ENCODE results near the gene CAPN15. TPM values are rescaled to one million over a fixed set of nuclear protein-coding genes. Genes with fewer than 3 reads are reported as not detected.
"Not testable (repeated sequence)": the region's sequence is repeated elsewhere in the genome, so short reads cannot be mapped to it uniquely, and the experiment has no call there.

The CAPN15 gene
- total RNA-seq, 1 donor from 2014 or later, result 10.3 TPM

DNA sequence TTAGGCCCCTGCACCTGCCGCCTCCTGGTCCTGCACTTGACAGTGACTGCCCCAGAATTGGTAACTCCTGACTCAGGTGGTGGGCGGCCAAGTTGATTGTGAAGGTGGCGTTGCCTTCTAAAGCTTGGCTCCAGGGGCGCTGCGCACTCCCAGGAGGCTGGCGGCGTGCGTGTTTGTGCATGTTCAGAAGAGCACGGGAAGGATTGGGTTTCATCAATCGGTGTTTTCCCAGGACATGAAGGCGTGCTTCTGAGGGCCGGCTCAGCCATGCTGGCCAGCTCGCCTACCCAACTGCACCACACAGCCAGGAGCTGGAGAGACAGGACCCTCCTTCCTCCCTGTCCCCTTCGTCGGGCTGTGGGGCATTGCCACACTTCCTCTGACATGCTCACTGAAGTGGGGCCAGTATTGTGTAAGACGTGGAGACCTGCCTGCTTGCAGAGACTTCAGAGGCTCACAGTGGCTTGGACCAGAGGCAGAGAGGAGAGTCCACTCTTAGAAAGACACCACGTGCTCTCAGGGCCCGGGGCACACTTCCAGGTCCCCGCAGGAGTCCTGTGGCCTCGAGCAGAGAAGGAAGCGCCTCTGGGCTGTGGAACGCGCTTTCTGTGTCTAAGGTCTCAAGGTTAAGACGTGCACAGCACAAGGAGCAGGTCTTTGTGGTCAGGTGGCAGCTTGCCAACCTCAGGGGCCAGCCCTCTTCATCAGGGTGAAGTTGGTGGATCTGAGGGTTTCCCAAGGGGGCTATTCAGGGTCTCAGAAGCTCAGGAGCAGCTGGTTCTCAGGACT is 65.2 kb downstream of the CAPN15 start:
- DNase-seq, result peak; percentile 58

DNA sequence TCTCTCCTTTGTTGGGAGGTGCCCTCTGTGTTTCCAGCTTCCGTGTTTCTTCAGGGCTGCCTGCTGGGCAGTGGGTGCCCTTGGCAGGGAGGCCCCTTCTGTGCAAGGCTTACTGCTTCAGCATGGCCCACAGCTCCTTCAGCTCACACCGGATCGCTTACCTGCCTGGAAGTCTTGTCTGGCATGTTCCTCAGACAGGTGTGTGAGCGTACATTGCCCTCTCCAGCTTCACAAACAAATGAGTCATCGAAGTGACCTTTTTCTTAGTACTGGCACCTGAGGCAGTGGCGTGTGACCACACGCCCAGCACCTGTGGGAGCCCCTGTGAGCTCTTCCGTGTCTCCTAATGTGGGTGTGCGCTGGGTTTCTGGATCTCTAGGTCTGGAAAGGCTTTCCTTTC is 65.9 kb downstream of the CAPN15 start:
- DNase-seq, result no peak

- DNase-seq, result no peak
Measured at GRCh38 chr16:593807-594206, 66.3 kb downstream of the CAPN15 start.

- DNase-seq, result no peak
Measured at GRCh38 chr16:595094-595528, 67.6 kb downstream of the CAPN15 start.

DNA sequence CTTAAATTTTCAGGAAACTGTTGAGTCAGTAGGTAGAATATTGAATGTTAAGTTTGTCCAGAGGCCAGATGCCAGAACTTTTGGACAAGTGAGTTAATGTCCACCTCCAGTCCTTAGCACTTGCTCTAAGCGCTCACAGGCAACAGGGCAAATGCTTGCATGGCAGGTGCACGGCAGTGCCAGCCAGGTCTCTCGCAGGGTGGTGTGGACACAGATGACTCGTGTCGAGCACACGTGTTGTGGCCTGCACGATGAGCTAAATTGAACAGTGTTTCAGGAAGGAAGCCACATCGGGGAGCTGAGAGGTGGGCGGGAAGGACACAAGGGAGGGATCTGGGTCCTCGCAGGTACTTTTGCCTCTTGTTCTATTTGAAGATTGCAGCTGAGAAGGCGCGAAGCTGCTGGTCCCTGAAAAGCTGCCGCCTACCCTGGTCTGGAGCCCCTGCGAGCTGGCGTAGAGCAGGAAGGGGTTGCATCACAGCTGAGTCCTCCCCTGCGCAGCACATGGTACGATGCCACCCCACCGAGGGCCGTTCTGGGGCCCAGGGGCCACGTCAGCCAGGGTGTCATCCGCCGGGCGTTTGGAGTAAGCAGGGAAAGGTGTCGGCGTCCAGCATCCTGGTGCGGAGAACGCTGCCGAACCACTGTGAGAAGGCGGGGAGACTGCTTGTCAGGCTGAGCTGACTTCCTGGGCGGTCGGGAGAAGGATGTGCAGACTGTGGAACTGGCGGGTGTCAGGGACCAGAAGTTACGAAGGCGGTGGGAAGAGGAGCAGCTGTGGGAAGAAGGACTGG is 68.6 kb downstream of the CAPN15 start:
- DNase-seq, result peak; percentile 73

GRCh38 chr16:596736-597060 is 69.2 kb downstream of the CAPN15 start:
- no peak for DNase-seq

GRCh38 chr16:597655-598054 is 70.1 kb downstream of the CAPN15 start:
- DNase-seq, result not testable (repeated sequence)

GRCh38 chr16:598823-599739 is 71.6 kb downstream of the CAPN15 start:
- DNase-seq, result no peak

GRCh38 chr16:600781-601180 is 73.3 kb downstream of the CAPN15 start:
- DNase-seq, result no peak

DNA sequence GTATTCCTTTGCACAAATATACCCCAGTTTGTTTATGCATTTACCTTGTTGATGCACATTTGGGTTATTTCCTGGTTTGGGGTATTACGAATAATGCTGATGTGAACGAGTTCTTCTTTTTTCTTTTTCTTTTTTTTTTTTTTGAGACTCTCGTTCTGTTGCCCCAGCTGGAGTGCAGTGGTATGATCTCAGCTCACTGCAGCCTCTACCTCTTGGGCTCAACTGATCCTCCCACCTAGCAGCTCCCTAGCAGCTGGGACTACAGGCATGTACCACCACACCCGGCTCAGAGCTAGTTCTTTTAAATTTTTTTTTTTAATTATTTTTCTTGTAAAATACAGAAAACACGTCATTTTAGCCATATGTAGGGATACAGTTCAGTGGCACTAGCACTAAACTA is 76.4 kb downstream of the CAPN15 start:
- DNase-seq, result no peak

Small RNA genes within 50 kb of the gene (small RNA-seq; reads per million reads assigned to genes)
- 0.41 reads per million, percentile 37 among the genes with 10 or more reads in this experiment for gene MIR3176
- not detected for gene MIR5587
- gene Z98883.1, result not detected

Other genes with a start within 250 kb of the CAPN15 start
- gene ARHGDIG, start 247.1 kb upstream of the CAPN15 start, total RNA-seq, result 35.9 TPM
- gene PDIA2, start 244.5 kb upstream of the CAPN15 start, total RNA-seq, result 6.4 TPM
- gene AXIN1, start 175.0 kb upstream of the CAPN15 start, total RNA-seq, result 18.7 TPM
- gene MRPL28, start 157.2 kb upstream of the CAPN15 start, total RNA-seq, result 28.1 TPM
- 14.3 TPM for gene PGAP6, start 145.7 kb upstream of the CAPN15 start, total RNA-seq
- gene NME4, start 130.5 kb upstream of the CAPN15 start, total RNA-seq, result 15.4 TPM
- 7.6 TPM for gene DECR2, start 125.8 kb upstream of the CAPN15 start, total RNA-seq
- gene RAB11FIP3, start 102.1 kb upstream of the CAPN15 start, total RNA-seq, result 25.6 TPM
- not detected for gene PRR35, start 32.7 kb downstream of the CAPN15 start, total RNA-seq
- gene NHLRC4, start 39.3 kb downstream of the CAPN15 start, total RNA-seq, result 0.31 TPM
- gene PIGQ, start 42.3 kb downstream of the CAPN15 start, total RNA-seq, result 18.1 TPM
- gene RAB40C, start 62.4 kb downstream of the CAPN15 start, total RNA-seq, result 24.2 TPM
- gene WFIKKN1, start 103.3 kb downstream of the CAPN15 start, total RNA-seq, result 0.47 TPM
- gene METTL26, start 108.6 kb downstream of the CAPN15 start, total RNA-seq, result 25.3 TPM
- gene MCRIP2, start 114.1 kb downstream of the CAPN15 start, total RNA-seq, result 8.9 TPM
- 7.2 TPM for gene WDR90, start 121.7 kb downstream of the CAPN15 start, total RNA-seq
- gene RHOT2, start 140.4 kb downstream of the CAPN15 start, total RNA-seq, result 20.9 TPM
- 1.4 TPM for gene RHBDL1, start 148.0 kb downstream of the CAPN15 start, total RNA-seq
- gene STUB1, start 152.7 kb downstream of the CAPN15 start, total RNA-seq, result 49.9 TPM
- gene JMJD8, start 156.6 kb downstream of the CAPN15 start, total RNA-seq, result 14.3 TPM
- 3.0 TPM for gene WDR24, start 162.7 kb downstream of the CAPN15 start, total RNA-seq
- gene FBXL16, start 178.1 kb downstream of the CAPN15 start, total RNA-seq, result 3.7 TPM
- gene METRN, start 187.4 kb downstream of the CAPN15 start, total RNA-seq, result 16.7 TPM
- gene ANTKMT, start 193.4 kb downstream of the CAPN15 start, total RNA-seq, result 11.5 TPM
- gene CCDC78, start 198.7 kb downstream of the CAPN15 start, total RNA-seq, result 4.2 TPM
- gene HAGHL, start 199.4 kb downstream of the CAPN15 start, total RNA-seq, result 7.0 TPM
- 48.8 TPM for gene CIAO3, start 213.3 kb downstream of the CAPN15 start, total RNA-seq
- not detected for gene MSLN, start 233.0 kb downstream of the CAPN15 start, total RNA-seq

Data from occipital lobe (tissue), 3 donors.